HG03108 (cell line): ENCODE data around the gene UGT1A5.
"Not testable (repeated sequence)": the region's sequence is repeated elsewhere in the genome, so short reads cannot be mapped to it uniquely, and the experiment has no call there.

Experiments
- ATAC-seq: cut with Tn5 transposase; IDR thresholded peaks from one replicate; pipeline ENCODE4 v1.9.1; 2021; ENCODE audit warnings: moderate library complexity; ENCODE audit not compliant: unreplicated experiment

UGT1A5 gene

DNA sequence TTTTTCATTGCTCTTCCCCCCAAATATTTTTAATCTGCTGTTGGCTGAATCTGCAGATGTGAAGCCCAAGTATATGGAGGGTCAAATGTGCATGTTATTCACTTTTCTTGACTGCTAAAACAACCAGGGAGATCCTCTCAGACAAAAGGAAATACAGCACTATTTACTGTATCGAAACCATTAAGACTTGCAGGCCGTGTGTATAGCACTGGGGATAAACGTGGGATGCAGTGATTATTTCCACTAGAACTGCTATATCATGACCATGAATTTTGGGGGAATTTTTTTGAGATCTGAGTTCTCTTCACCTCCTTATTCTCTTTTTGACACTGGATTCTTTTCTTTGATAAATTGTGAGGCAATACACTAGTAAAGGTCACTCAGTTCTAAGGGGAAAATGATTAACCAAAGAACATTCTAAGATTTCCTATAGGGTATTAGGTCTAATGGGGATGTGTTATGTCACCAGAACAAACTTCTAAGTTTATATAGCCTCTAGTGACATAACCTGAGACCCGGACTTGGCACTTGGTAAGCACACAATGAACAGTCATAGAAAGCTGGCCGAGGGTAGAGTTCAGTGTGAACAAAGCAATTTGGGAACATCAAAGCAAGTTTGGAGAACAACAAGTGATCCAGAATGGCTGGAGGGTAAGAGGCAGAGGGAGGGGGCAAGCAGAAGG, 32.5 kb downstream of the UGT1A5 start:
- ATAC-seq = no peak

DNA sequence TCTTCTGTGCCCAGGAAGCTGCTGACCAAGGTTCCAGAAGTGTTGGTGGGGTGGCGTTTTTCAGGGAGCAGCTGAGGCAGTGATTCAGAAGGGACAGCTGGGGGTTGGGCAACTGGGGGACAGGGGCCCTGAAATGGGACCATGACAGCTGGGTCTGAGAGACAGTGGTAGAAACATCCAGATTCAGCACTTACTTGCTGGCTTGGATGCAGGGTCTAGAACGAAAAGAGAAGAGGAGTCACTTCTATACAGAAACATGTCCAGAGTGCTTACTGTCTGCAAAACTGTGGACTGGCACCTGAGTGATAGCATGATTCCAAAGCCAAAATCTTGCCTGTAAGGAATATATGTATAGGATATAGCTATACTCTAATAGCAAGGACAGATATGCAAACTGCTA, 33.1 kb downstream of the UGT1A5 start:
- not testable (repeated sequence) for ATAC-seq

- ATAC-seq = no peak
Observed at GRCh38 chr2:233746475-233747282, 34.0 kb downstream of the UGT1A5 start.

DNA sequence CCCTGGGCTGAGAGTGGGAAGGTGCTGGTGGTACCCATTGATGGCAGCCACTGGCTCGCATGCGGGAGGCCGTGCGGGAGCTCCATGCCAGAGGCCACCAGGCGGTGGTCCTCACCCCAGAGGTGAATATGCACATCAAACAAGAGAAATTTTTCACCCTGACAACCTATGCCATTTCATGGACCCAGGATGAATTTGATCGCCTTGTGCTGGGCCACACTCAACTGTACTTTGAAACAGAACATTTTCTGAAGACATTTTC, 34.5 kb downstream of the UGT1A5 start:
- no peak for ATAC-seq

GRCh38 chr2:233750689-233751088, 38.0 kb downstream of the UGT1A5 start:
- not testable (repeated sequence) for ATAC-seq

DNA sequence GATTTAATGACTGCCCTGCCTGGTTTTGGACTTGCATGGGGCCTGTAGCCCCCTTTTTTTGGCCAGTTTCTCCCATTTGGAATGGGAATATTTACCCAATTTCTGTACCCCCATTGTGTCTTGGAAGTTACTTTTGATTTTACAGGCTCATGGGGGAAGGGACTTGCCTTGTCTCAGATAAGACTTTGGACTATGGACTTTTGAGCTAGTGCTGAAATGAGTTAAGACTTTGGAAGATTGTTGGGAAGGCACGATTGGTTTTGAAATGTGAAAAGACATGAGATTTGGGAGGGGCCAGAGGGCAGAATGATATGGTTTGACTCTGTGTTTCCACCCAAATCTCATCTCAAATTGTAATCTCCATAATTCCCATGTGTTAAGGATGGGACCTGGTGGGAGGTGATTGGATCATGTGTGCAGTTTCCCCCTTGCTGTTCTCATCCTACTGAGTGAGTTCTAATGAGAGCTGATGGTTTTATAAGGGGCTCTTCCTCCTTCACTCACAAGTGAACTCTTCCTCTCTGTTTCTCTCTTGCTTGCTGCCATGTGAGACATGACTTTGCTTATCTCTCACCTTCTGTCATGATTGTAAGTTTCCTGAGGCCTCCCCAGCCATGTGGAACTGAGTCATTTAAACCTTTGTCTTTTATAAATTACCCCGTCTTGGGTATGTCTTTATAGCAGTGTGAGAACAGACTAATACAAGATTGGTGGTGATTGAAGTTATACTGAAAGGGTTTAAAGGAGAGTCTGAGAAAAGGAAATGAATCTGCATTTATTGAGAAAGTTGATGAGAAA, 38.7 kb downstream of the UGT1A5 start:
- not testable (repeated sequence) for ATAC-seq

GRCh38 chr2:233754872-233755611, 42.3 kb downstream of the UGT1A5 start:
- ATAC-seq = no peak

- no peak for ATAC-seq
Observed at GRCh38 chr2:233756429-233757081, 43.8 kb downstream of the UGT1A5 start.

DNA sequence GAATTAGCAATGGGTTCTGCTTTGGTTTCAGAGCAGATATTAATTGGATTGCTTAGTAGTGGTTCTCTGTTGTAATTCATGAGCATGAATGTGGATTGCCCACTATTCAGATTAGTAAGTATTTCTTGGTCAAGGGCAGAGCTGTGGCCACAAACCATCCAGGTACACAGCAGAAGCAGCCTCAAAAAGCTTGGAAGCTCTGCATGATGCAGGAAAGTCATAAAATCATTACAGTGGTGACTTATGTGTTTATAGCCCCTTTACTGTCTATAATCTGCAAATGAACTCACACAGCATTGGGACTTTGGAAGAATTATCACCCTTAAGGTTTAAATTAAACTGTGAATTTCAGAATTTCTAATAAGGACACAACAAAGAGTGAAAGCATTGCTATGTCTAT, 45.4 kb downstream of the UGT1A5 start:
- no peak for ATAC-seq

DNA sequence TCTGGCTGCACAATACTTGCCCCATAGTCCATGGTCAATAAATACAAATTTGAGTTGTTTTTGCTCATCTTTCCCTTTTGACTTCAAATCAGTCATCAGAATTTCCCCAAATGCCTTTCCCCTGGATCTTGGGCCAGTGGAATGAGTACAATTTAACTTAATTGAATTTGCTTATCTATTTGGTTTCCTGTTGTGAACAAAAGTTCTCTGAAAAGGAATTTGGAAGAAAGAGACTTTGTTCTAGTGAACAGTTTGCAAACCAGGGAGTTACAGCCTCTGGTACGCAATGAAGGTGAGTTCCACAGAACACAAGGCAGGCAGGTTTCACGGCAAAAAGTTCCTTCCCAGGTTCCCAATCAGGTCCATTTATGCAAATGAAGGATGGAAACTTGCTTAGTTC, 46.1 kb downstream of the UGT1A5 start:
- no peak for ATAC-seq

- ATAC-seq = no peak
Observed at GRCh38 chr2:233760043-233760442, 47.3 kb downstream of the UGT1A5 start, which contains the start of gene UGT1A1. Gene UGT1A1, plus strand, starts transcription at chr2:233760270. Its CDS starts 18 bp downstream, at chr2:233760288.

- no peak for ATAC-seq
Observed at GRCh38 chr2:233761040-233761769, 48.5 kb downstream of the UGT1A5 start.

- no peak for ATAC-seq
Observed at GRCh38 chr2:233764264-233764663, 51.6 kb downstream of the UGT1A5 start.

- ATAC-seq = no peak
Observed at GRCh38 chr2:233764761-233765160, 52.1 kb downstream of the UGT1A5 start.

DNA sequence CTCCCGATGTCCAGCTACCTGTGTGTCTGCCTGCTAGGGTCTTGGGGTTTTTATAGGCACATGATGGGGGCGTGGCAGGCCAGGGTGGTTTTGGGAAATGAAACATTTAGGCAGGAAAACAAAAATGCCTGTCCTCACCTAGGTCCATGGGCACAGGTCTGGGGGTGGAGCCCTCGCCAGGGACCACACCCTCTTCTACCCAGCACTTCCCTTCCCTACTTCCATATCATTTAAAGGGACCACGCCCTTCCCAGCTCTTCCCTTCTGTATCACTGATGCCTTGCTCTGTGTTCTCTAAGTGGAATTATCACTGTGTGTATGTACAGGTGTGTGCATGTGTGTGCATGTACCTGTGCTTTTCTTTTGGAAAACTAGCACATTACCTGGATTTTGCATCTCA, 53.7 kb downstream of the UGT1A5 start:
- ATAC-seq = no peak

DNA sequence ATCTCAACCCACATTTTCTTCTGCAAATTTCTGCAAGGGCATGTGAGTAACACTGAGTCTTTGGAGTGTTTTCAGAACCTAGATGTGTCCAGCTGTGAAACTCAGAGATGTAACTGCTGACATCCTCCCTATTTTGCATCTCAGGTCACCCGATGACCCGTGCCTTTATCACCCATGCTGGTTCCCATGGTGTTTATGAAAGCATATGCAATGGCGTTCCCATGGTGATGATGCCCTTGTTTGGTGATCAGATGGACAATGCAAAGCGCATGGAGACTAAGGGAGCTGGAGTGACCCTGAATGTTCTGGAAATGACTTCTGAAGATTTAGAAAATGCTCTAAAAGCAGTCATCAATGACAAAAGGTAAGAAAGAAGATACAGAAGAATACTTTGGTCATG, 55.4 kb downstream of the UGT1A5 start:
- no peak for ATAC-seq

- ATAC-seq = no peak
Observed at GRCh38 chr2:233769260-233769659, 56.6 kb downstream of the UGT1A5 start.

DNA sequence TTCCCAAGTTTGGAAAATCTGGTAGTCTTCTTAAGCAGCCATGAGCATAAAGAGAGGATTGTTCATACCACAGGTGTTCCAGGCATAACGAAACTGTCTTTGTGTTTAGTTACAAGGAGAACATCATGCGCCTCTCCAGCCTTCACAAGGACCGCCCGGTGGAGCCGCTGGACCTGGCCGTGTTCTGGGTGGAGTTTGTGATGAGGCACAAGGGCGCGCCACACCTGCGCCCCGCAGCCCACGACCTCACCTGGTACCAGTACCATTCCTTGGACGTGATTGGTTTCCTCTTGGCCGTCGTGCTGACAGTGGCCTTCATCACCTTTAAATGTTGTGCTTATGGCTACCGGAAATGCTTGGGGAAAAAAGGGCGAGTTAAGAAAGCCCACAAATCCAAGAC, 59.4 kb downstream of the UGT1A5 start:
- no peak for ATAC-seq

DNA sequence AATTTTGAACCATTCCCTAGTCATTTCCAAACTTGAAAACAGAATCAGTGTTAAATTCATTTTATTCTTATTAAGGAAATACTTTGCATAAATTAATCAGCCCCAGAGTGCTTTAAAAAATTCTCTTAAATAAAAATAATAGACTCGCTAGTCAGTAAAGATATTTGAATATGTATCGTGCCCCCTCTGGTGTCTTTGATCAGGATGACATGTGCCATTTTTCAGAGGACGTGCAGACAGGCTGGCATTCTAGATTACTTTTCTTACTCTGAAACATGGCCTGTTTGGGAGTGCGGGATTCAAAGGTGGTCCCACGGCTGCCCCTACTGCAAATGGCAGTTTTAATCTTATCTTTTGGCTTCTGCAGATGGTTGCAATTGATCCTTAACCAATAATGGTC, 59.9 kb downstream of the UGT1A5 start:
- no peak for ATAC-seq

DNA sequence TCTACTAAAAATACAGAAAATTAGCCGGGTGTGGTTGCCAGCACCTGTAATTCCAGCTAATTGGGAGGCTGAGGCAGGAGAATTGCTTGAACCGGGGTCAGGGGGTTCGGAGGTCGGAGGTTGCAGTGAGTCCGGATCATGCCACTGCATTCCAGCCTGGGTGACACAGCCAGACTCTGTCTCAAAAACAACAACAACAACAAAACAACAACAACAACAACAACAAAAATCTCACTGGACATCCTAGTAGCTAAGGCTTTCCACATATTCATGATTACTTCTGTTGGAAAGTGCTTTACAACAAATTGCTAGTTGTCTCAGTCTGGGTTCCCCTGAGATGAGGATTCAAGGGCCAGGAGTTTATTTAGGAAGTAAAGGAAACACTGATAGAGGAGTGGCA, 61.1 kb downstream of the UGT1A5 start:
- ATAC-seq = no peak
